Muscle of leg (tissue), 11 donors: ENCODE data around the gene CDC42BPB. TPM values are rescaled to one million over a fixed set of nuclear protein-coding genes. Genes with fewer than 3 reads are reported as not detected.
A peak's percentile ranks its signal among the peaks of the same experiment; 100 is the strongest.
"Not testable (repeated sequence)": the region's sequence is repeated elsewhere in the genome, so short reads cannot be mapped to it uniquely, and the experiment has no call there.

Experiments
- DNase-seq: peaks from one replicate; pipeline ENCODE4 v3.0.0; 2013
- H3K27ac ChIP-seq: one replicate; pipeline ENCODE4 v1.5.1; 2013; ENCODE audit warnings: mild to moderate bottlenecking, low read length, control low read depth
- H3K27me3 ChIP-seq: one replicate; pipeline ENCODE4 v1.6.1; 2013; ENCODE audit warnings: low read length; ENCODE audit not compliant: control insufficient read depth, insufficient read depth
- H3K36me3 ChIP-seq: one replicate; pipeline ENCODE4 v1.6.1; 2013; ENCODE audit warnings: low read length; ENCODE audit not compliant: control insufficient read depth, insufficient read depth
- H3K4me1 ChIP-seq: one replicate; pipeline ENCODE4 v1.6.1; 2013; ENCODE audit warnings: low read length; ENCODE audit not compliant: control insufficient read depth, insufficient read depth
- H3K4me3 ChIP-seq: one replicate; pipeline ENCODE4 v1.5.1; 2013; ENCODE audit warnings: low read length, control low read depth
- H3K9me3 ChIP-seq: replicated peaks from 2 replicates; pipeline ENCODE4 v1.6.1; 2013; ENCODE audit warnings: low read depth, low read length; ENCODE audit not compliant: control insufficient read depth
- WGBS: methylation state at CpG from one replicate; pipeline ENCODE4 v1.1.5; 2013; ENCODE audit warnings: missing lambda C conversion rate; ENCODE audit not compliant: insufficient coverage; 5-methylcytosine and 5-hydroxymethylcytosine counted together
- polyA plus RNA-seq, 8 donors: library from polyadenylated mRNA; unstranded; fragments of 120-200 nt; gene quantifications; one replicate each; pipeline versions ENCODE4 v1.2.1 to v1.2.3, GENCODE V29; 2013; ENCODE audit warnings: inconsistent platforms in 1 of 8, low replicate concordance in 1 of 8; ENCODE audit not compliant: insufficient read length in 8 of 8, insufficient read depth in 1 of 8
- total RNA-seq: library from RNA; stranded (reverse); fragments of 120-200 nt; gene quantifications from one replicate; pipeline ENCODE4 v1.2.4, GENCODE V29; 2013

The CDC42BPB gene
- total and polyA plus RNA-seq, 9 donors, result 34.8 to 65.7 (median 55.4) TPM

DNA sequence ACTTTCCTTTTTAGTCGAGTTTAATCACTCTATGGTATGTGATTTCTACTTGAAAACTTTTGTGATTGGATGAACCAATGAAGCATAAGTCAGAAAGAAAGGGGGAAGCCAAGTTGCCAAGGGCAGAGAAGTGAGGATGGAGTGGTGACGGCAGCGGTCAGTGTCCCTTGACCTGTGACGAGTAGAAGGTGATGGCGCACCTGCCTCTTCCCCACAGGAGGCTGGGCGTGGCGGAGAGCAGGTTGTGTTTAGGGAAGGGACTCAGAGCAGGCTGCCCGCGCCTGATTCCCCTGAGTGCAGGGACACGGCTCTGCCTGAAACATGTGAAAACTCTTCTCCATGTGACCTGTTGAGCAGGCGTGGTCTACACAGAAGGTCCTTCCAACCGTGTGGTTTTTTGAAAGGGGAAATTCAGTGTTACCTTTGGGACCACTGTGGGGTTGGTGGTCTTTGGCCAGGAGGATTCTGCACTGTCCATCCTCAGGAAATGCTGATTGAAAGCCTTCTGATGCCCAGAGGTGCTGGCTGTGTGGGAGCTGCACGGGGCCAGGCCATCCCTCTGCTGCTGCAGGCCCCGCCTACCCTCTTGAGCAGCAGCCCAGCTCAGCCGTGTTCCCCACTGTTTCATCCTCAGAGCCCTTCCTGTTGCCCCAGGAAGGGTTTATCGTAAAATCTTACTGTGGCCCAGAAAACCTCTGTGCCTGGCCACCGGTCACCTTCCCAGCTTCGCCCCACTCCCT, 158.4 kb downstream of the CDC42BPB start:
- Histone ChIP-seq H3K27me3 (no peaks in the 10 kb centered on the region), H3K4me1 (peaks cover 2% of the 10 kb centered on the region), H3K36me3 (peaks cover 35% of the 10 kb centered on the region), H3K27ac (no peak overlapping the region), H3K9me3 (no peaks in the 10 kb centered on the region), H3K4me3 (no peak overlapping the region)
- WGBS, result 81% methylated on average over 18 of the region's 18 CpGs
- DNase-seq, result no peak

DNA sequence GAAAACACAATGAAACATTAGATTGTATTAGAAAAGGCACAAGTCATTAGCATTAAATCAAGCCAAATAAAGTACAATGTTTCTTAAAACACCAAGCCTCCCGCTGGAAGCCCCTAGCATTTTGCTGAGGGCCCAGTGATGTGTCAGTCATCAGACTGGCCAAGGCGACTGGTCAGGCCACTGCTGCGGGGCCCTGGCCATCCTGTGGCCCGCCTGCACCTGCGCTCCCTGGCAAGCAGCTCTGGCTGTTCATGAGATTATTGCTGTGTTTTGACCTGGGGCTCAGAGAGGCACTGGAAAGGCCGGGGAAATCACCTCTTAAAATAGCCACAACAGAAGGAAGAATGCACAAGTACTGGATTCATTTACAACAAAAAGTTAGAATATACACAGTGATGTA, 159.1 kb downstream of the CDC42BPB start:
- Histone ChIP-seq H3K4me3 (no peak overlapping the region), H3K4me1 (peaks cover 6% of the 10 kb centered on the region), H3K36me3 (peaks cover 28% of the 10 kb centered on the region), H3K27ac (no peak overlapping the region), H3K27me3 (no peaks in the 10 kb centered on the region), H3K9me3 (no peaks in the 10 kb centered on the region)
- DNase-seq, result no peak
- WGBS, result 67% methylated on average over 1 of the region's 6 CpGs

DNA sequence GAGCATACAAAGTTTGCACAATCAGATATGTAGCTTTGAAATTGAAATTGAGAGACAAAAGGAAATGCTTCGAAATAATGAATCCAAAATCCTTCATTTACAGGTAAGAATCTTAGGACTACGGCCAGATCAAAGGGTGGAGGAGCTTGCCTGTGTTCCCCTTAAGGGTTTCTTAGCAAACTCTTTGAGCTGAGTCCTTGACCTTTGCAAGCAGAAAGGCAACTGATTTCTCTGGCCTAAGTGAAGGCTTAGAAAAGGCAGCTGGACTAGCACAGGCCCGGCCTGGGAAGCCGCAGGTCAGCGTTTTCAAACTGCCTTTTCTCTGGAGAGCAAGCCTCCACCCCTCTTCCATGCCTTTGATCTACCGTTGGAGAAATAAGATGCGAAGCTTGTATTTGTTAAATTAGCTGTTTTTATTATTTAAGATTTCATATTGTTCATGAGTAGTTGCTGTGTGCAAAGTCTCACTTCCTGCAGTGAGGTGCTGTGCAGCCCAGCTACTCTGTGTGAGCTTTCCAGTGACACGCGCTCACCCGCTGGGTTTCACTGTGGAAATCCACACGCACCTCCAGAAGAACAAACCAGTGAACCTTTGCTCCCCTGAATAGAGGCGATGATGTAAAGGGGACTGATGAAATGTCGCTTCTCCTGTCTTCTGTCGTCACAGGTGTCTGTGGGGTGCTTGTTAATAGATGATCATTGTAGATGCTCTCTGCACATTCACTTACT, 159.9 kb downstream of the CDC42BPB start:
- Histone ChIP-seq H3K4me3 (no peak overlapping the region), H3K27me3 (no peaks in the 10 kb centered on the region), H3K36me3 (peaks cover 21% of the 10 kb centered on the region), H3K27ac (no peak overlapping the region), H3K4me1 (peaks cover 4% of the 10 kb centered on the region), H3K9me3 (no peaks in the 10 kb centered on the region)
- 92% methylated on average over 8 of the region's 14 CpGs for WGBS
- no peak for DNase-seq

DNA sequence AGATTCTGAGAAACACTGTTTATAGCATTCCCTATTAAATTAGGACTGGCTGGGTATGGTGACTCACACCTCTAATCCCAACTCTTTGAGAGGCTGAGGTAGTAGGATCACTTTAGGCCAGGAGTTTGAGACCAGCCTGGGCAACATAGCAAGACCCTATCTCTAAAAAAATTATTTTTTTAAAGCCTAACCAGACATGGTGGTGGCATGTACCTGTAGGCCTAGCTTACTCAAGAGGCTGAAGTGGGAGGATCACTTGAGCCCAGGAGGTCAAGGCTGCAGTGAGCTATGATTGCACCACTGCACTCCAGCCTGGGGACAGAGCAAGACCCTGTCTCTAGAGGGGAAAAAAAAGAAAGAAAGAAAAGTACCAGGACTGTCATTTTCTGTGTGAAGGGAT, 160.6 kb downstream of the CDC42BPB start:
- peaks cover 21% of the 10 kb centered on the region for H3K36me3 ChIP-seq
- not testable (repeated sequence) for H3K9me3 ChIP-seq, H3K4me1 ChIP-seq, H3K27ac ChIP-seq, H3K27me3 ChIP-seq, DNase-seq, H3K4me3 ChIP-seq

- peak; percentile 94 for DNase-seq
- H3K4me1 ChIP-seq, result peaks cover 4% of the 10 kb centered on the region
- H3K36me3 ChIP-seq, result peaks cover 19% of the 10 kb centered on the region
- 18% methylated on average over 6 of the region's 9 CpGs for WGBS
- no peak overlapping the region for H3K27ac ChIP-seq
- H3K9me3 ChIP-seq, result no peaks in the 10 kb centered on the region
- no peak overlapping the region for H3K4me3 ChIP-seq
- no peaks in the 10 kb centered on the region for H3K27me3 ChIP-seq
Observed at GRCh38 chr14:102893452-102893851, 163.9 kb downstream of the CDC42BPB start.

GRCh38 chr14:102892651-102893050, 164.7 kb downstream of the CDC42BPB start:
- H3K4me1 ChIP-seq, result peaks cover 4% of the 10 kb centered on the region
- no peaks in the 10 kb centered on the region for H3K9me3 ChIP-seq
- H3K27me3 ChIP-seq, result no peaks in the 10 kb centered on the region
- WGBS, result 87% methylated on average over 6 of the region's 8 CpGs
- no peak overlapping the region for H3K4me3 ChIP-seq
- H3K36me3 ChIP-seq, result peaks cover 15% of the 10 kb centered on the region
- no peak overlapping the region for H3K27ac ChIP-seq
- no peak for DNase-seq

- H3K4me1 ChIP-seq, result peaks cover 4% of the 10 kb centered on the region
- no peak overlapping the region for H3K4me3 ChIP-seq
- H3K27me3 ChIP-seq, result no peaks in the 10 kb centered on the region
- H3K27ac ChIP-seq, result no peak overlapping the region
- no peak for DNase-seq
- H3K36me3 ChIP-seq, result peaks cover 18% of the 10 kb centered on the region
- no peaks in the 10 kb centered on the region for H3K9me3 ChIP-seq
- WGBS, result 83% methylated on average over 1 of the region's 4 CpGs
Observed at GRCh38 chr14:102891556-102891955, 165.8 kb downstream of the CDC42BPB start.

DNA sequence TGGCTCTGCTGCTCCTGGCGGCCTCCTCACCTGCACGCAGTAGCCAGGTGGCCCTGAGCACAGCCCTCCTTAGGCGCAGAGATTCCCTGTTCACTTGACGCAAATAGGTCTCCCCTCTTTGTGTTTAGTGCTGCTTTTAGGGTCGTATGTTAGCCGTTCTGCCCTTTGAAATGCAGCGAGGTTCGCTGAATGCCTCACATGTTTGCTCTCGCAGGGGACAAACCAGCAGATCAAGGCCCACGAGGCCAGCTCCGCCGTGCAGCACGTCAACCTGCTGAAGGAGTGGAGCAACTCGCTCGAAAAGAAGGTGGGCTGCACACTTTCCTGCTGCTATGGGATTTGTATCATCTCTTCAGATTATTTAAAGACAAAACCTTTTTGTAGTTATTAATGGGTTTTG, 166.2 kb downstream of the CDC42BPB start:
- no peaks in the 10 kb centered on the region for H3K9me3 ChIP-seq
- H3K4me3 ChIP-seq, result no peak overlapping the region
- WGBS, result 79% methylated on average over 9 of the region's 15 CpGs
- H3K27ac ChIP-seq, result no peak overlapping the region
- H3K4me1 ChIP-seq, result peaks cover 4% of the 10 kb centered on the region
- no peaks in the 10 kb centered on the region for H3K27me3 ChIP-seq
- peaks cover 22% of the 10 kb centered on the region for H3K36me3 ChIP-seq
- DNase-seq, result no peak

GRCh38 chr14:102889615-102890014, 167.7 kb downstream of the CDC42BPB start:
- H3K4me3 ChIP-seq, result no peak overlapping the region
- H3K9me3 ChIP-seq, result no peaks in the 10 kb centered on the region
- no peaks in the 10 kb centered on the region for H3K27me3 ChIP-seq
- peaks cover 4% of the 10 kb centered on the region for H3K4me1 ChIP-seq
- H3K27ac ChIP-seq, result no peak overlapping the region
- DNase-seq, result no peak
- WGBS, result 97% methylated on average over 3 of the region's 7 CpGs
- peaks cover 20% of the 10 kb centered on the region for H3K36me3 ChIP-seq

GRCh38 chr14:102888748-102889147, 168.6 kb downstream of the CDC42BPB start:
- Histone ChIP-seq H3K27me3 (no peaks in the 10 kb centered on the region), H3K36me3 (peaks cover 18% of the 10 kb centered on the region), H3K27ac (no peak overlapping the region), H3K4me3 (no peak overlapping the region), H3K9me3 (no peaks in the 10 kb centered on the region), H3K4me1 (peaks cover 2% of the 10 kb centered on the region)
- DNase-seq, result no peak
- no CpG with 5 or more reads among the region's 1 CpG for WGBS
